Esophagus (tissue), 2 donors: ENCODE data around the gene BICC1. TPM values are rescaled to one million over a fixed set of nuclear protein-coding genes. Genes with fewer than 3 reads are reported as not detected.

Experiments
- H3K27ac ChIP-seq, 2 donors: one replicate each; pipeline ENCODE4 v1.5.1; 2013; ENCODE audit warnings: low read depth in 2 of 2, mild to moderate bottlenecking in 2 of 2, inconsistent platforms in 1 of 2, low read length in 1 of 2, moderate library complexity in 1 of 2
- H3K27me3 ChIP-seq, 2 donors: one replicate each; pipeline ENCODE4 v1.6.1; 2013; ENCODE audit warnings: low read length in 2 of 2, control low read depth in 1 of 2, mild to moderate bottlenecking in 1 of 2; ENCODE audit not compliant: insufficient read depth in 2 of 2, control insufficient read depth in 1 of 2
- H3K36me3 ChIP-seq, 2 donors: one replicate each; pipeline ENCODE4 v1.6.1; 2013; ENCODE audit warnings: low read length in 1 of 2; ENCODE audit not compliant: control insufficient read depth in 2 of 2, insufficient read depth in 2 of 2
- H3K4me1 ChIP-seq, 2 donors: one replicate each; pipeline ENCODE4 v1.6.1; 2013; ENCODE audit warnings: low read length in 1 of 2; ENCODE audit not compliant: control insufficient read depth in 2 of 2, insufficient read depth in 2 of 2
- H3K4me3 ChIP-seq, 2 donors: one replicate each; pipeline ENCODE4 v1.5.1; 2013; ENCODE audit warnings: low read length in 2 of 2, mild to moderate bottlenecking in 2 of 2, low read depth in 1 of 2, moderate library complexity in 1 of 2
- H3K9me3 ChIP-seq, 2 donors: one replicate each; pipeline ENCODE4 v1.6.1; 2013; ENCODE audit warnings: mild to moderate bottlenecking in 2 of 2, low read depth in 1 of 2, low read length in 1 of 2, moderate library complexity in 1 of 2; ENCODE audit not compliant: control insufficient read depth in 2 of 2, insufficient read depth in 1 of 2
- WGBS, 2 donors: extraction: QIAGEN DNeasy Blood & Tissue Kit; methylation state at CpG; one replicate each; pipeline ENCODE4 v1.1.7; 2013; 5-methylcytosine and 5-hydroxymethylcytosine counted together
- polyA plus RNA-seq, 2 donors: library from polyadenylated mRNA; stranded (reverse); fragments of 200-250 nt; gene quantifications; one replicate each; pipeline ENCODE4 v1.2.3, GENCODE V29; 2013
- donor health status: healthy with polysubstance abuse.
- donor health status: Bipolar disorder and iron deficiency.

The BICC1 gene
- polyA plus RNA-seq, 2 donors, result 0.45 to 0.49 TPM

DNA sequence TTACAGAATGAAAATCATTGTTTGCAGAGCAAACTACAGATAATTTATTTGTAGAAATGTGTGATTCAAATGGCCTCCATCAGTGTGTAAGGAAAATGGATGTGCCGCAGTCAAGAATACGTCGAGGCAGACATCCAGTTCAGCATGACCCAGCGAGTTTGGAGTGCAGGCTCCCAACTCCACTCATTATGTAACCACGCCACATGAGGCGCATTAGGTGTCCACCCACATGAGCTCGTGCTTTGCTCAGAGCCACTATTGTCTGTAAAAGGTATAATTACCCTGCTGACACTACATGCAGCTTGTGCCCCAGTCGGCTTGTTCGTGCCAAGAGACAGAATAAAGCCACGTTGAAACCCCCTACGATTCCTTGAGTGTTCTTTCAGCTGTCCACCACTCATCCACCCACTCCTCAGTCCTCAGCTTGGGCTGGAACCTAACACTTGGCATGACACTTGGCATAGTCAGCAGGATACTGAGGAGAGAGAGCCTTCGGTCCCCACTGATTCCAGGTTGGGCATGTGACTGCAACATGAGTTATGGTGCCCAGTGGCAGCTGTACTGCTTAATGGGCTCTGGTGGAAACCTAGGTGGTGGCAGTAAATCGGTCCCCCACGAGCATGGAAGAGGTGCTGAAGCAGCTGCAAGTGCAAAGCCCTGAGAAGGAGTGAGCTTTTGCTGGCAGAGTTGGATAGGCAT is 102.7 kb downstream of the BICC1 start:
- 86 to 93% methylated on average over 14 of the region's 14 CpGs for WGBS, 2 donors
- H3K9me3 ChIP-seq, result no peaks in the 10 kb centered on the region
- no peak overlapping the region for H3K4me3 ChIP-seq
- H3K36me3 ChIP-seq, result no peaks in the 10 kb centered on the region
- H3K27me3 ChIP-seq, result no peaks in the 10 kb centered on the region
- H3K27ac ChIP-seq, result no peak overlapping the region
- H3K4me1 ChIP-seq, result peaks cover 0 to 3% of the 10 kb centered on the region in 2 donors

DNA sequence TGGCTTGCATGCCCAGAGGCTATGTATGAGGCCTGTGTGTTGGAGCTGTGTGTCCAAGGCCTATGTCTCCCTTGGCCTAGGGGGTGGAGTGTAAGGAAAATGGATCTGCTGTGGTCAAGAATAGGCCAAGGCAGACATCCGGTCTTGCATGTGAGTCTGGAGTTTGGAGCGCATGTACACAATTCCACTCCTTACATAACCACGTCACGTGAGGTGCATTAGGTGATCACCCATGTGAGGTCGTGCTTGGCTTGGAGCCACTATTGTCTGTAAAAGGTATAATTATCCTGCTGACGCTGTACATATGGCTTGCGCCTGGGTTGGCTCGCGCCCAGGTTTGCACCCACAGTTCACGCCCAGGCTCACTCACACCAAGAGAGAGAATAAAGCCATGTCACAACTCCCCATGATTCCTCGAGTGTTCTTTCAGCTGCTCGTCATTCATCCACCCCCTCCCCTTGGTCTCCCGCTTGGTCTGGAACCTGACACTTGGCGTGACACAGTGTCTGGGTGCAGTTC is 105.5 kb downstream of the BICC1 start:
- H3K9me3 ChIP-seq, result no peaks in the 10 kb centered on the region
- 90 to 91% methylated on average over 14 of the region's 14 CpGs for WGBS, 2 donors
- no peak overlapping the region for H3K4me3 ChIP-seq
- H3K4me1 ChIP-seq, result peaks cover 0 to 3% of the 10 kb centered on the region in 2 donors
- H3K36me3 ChIP-seq, result no peaks in the 10 kb centered on the region
- no peaks in the 10 kb centered on the region for H3K27me3 ChIP-seq
- no peak overlapping the region for H3K27ac ChIP-seq

DNA sequence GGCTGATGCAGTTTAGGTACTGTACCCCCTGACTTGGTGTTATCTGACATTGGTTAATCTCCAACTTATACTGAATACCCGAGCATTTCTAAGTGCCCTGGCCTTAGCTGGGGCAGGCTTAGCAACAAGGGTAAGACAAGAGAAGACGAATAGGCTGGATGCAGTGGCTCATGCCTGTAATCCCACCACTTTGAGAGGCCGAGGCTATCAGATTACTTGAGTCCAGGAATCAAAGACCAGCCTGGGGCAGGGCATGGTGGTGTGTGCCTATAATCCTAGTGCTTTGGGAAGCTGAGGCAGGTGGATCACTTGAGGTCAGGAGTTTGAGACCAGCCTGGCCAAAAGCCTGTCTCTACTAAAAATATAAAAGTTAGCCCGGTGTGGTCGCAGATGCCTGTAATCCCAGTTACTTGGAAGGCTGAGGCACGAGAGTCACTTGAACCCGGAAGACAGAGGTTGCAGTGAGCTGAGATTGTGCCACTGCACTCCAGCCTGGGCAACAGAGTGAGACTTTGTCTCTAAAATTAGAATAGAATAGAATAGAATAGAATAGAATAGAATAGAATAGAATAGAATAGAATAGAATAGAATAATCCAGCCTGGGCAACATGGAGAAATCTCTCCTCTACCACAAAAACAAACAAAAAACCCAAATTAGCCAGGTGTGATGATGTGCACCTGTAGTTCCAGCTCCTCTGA is 108.9 kb downstream of the BICC1 start:
- H3K36me3 ChIP-seq, result no peaks in the 10 kb centered on the region
- H3K4me1 ChIP-seq, result peaks cover 0 to 3% of the 10 kb centered on the region in 2 donors
- no peak overlapping the region for H3K4me3 ChIP-seq
- H3K27ac ChIP-seq, result no peak overlapping the region
- no peaks in the 10 kb centered on the region for H3K9me3 ChIP-seq
- WGBS, 2 donors, result 74 to 82% methylated on average over 7 of the region's 7 CpGs
- H3K27me3 ChIP-seq, result no peaks in the 10 kb centered on the region

DNA sequence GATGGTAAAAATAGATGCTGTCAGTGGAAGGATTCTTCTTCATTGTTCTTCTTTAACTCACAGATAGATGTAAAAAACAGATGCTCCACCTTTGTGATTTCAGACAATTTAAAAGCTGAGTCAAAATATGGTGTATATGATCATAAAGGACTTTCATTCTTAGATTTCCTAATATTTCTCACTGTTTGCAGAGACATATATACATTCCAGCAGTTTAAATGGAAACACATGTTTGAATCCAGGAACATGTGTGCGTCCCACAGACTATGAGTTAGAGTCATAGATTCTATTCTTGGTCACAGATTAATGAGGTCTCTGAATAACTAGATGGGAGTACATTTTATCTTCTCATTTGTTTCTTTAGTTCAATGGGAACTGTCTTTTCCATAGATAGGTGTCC is 109.6 kb downstream of the BICC1 start:
- no peaks in the 10 kb centered on the region for H3K27me3 ChIP-seq
- H3K27ac ChIP-seq, result no peak overlapping the region
- H3K4me3 ChIP-seq, result no peak overlapping the region
- peaks cover 0 to 3% of the 10 kb centered on the region in 2 donors for H3K4me1 ChIP-seq
- H3K36me3 ChIP-seq, result no peaks in the 10 kb centered on the region
- H3K9me3 ChIP-seq, result no peaks in the 10 kb centered on the region
- 76 to 83% methylated on average over 1 of the region's 1 CpG for WGBS, 2 donors

DNA sequence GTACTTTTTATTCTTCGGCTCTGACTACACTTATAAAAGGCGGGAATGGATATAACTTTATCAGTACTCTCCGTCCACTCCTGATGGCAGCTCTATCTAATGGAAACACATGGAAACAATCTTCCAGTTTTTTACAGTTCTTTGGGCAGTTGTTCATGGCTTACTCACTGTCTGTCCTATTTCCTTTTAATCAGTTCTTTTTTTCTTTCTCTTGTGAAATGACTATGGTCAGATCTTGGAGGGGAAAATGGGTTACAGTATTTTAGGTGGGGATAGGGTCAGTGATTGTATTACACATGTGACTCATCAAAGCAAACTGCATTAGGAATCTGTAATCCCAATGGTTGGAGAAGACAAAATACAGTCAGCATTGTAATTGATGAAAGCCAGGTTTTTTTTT is 112.4 kb downstream of the BICC1 start:
- H3K4me3 ChIP-seq, result no peak overlapping the region
- no peaks in the 10 kb centered on the region for H3K9me3 ChIP-seq
- H3K4me1 ChIP-seq, result no peaks in the 10 kb centered on the region
- WGBS, 2 donors, result 59 to 70% methylated on average over 3 of the region's 3 CpGs
- no peaks in the 10 kb centered on the region for H3K36me3 ChIP-seq
- H3K27ac ChIP-seq, result no peak overlapping the region
- H3K27me3 ChIP-seq, result no peaks in the 10 kb centered on the region

DNA sequence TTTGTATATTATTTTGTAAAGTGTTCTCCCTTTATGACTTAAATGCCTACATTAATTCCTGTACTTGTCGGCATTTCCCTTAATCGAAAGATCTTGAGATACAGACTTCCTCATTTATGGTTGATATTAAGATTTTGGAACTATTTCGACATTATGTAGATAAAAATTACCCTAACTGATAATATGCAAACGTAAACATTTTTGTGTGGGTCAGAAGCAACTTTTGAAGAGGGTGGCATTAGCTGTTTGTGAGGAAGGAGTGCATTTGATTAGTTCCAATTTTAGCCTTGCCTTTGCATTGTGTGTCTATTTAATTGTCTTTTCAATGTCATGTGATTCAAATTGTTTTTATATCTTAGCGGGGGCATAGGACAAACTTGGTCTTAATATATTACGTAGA is 114.7 kb downstream of the BICC1 start:
- H3K9me3 ChIP-seq, result no peaks in the 10 kb centered on the region
- 86 to 91% methylated on average over 6 of the region's 6 CpGs for WGBS, 2 donors
- H3K27ac ChIP-seq, result no peak overlapping the region
- H3K36me3 ChIP-seq, result no peaks in the 10 kb centered on the region
- H3K4me1 ChIP-seq, result no peaks in the 10 kb centered on the region
- no peak overlapping the region for H3K4me3 ChIP-seq
- no peaks in the 10 kb centered on the region for H3K27me3 ChIP-seq

DNA sequence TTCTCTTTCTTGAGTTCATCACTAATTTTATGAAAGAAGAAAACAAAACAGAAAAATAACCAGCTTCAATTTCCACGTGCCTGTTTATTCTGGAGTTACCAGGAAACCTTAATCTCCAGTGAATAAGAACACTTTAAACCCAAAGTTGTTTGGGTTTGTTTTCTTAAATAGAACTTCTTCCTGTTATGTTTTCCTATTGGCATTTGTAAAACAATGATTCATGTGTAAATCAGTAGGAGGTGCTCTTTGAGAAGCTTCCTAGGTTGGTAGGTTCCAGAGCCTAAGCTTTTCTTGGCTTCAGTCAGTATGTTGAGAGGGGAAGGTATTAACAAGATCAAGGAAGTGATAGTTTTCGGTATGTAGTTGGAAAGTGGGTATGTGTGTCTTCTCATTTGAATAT is 119.0 kb downstream of the BICC1 start:
- 58 to 61% methylated on average over 2 of the region's 2 CpGs for WGBS, 2 donors
- Histone ChIP-seq H3K27ac (no peak overlapping the region), H3K36me3 (no peaks in the 10 kb centered on the region), H3K4me1 (no peaks in the 10 kb centered on the region), H3K4me3 (no peak overlapping the region), H3K9me3 (no peaks in the 10 kb centered on the region), H3K27me3 (no peaks in the 10 kb centered on the region)

DNA sequence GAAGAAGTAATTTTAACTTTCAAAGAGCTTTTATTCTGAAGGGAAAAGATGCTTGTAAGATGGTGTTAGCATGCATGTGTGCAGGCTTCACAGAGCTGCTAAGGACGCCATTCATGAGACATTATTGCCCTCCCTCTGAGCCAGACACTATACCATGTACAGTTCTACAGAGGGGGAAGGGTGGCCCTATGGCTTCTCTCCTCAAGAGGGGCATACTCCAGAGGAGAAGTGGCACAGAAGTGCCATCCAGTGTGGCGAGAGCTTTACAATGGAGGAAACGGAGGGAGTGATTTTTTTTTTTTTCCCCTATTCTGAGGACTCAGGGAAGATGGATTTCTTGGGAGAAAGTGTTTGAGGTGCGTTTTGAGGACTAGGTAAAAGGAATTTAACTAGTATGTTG is 119.5 kb downstream of the BICC1 start:
- no peaks in the 10 kb centered on the region for H3K36me3 ChIP-seq
- no peaks in the 10 kb centered on the region for H3K27me3 ChIP-seq
- no peaks in the 10 kb centered on the region for H3K4me1 ChIP-seq
- no peak overlapping the region for H3K27ac ChIP-seq
- WGBS, 2 donors, result 82 to 86% methylated on average over 4 of the region's 4 CpGs
- no peaks in the 10 kb centered on the region for H3K9me3 ChIP-seq
- no peak overlapping the region for H3K4me3 ChIP-seq

DNA sequence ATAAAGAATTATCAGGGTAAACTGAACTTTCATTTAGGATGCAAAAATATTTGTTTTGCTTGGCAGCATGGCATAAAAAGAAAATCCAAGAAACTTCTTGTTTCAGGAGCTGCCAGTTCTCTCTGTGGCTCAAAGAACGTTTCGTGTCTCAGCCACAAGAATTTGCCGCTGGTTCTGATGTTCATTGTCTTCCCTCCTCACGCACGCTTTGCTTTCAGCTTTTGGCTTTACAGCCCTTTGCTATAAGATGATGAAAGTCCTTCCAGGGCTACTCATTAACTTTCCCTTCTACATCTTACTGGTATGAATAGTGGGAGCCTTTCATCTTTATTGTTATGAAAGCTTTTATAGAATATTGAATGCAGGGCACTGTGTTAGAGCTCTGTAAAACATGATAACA is 124.7 kb downstream of the BICC1 start:
- WGBS, 2 donors, result 59 to 73% methylated on average over 5 of the region's 5 CpGs
- Histone ChIP-seq H3K4me1 (no peaks in the 10 kb centered on the region), H3K27me3 (no peaks in the 10 kb centered on the region), H3K36me3 (no peaks in the 10 kb centered on the region), H3K9me3 (no peaks in the 10 kb centered on the region), H3K27ac (no peak overlapping the region), H3K4me3 (no peak overlapping the region)

DNA sequence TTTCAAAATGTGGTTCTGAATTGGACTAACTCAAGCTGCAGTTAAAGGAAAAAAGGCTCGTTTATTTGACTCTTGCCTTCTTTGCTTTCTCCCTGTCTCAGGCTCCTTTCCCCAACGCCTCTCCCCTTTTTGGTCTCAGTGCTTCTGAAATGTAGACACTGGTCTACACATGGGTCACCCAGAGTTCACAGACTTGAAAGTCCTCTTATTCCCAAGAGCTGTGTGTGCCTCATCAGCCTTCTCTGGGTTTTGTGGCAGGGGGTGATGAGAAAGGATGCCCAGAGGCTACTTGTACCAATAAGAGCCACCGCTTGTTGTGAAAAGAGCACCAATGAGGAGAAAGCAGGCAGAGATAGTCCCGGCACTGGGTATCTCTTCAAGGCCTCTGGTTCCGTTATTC is 125.7 kb downstream of the BICC1 start:
- no peak overlapping the region for H3K27ac ChIP-seq
- WGBS, 2 donors, result 75 to 83% methylated on average over 5 of the region's 5 CpGs
- no peaks in the 10 kb centered on the region for H3K4me1 ChIP-seq
- no peaks in the 10 kb centered on the region for H3K27me3 ChIP-seq
- no peak overlapping the region for H3K4me3 ChIP-seq
- no peaks in the 10 kb centered on the region for H3K9me3 ChIP-seq
- H3K36me3 ChIP-seq, result no peaks in the 10 kb centered on the region
